Measurements from ENCODE around the gene COX18.

- TF ChIP-seq CTCF (conservative IDR thresholded peaks at IDR 0.05 in 1 of 2, IDR thresholded peaks at IDR 0.05 in 1 of 2; ENCODE audit: extremely low read depth in 1 of 2, insufficient read depth in 1 of 2, low read depth in 1 of 2, low read length in 2 of 2) (no peak), EZH2 (IDR thresholded peaks at IDR 0.05; ENCODE audit: borderline replicate concordance, low read length) (no peak)
Observed at GRCh38 chr4:73099143-73099542, 29.6 kb upstream of the COX18 start.
